GM21367 (cell line): ENCODE data around the gene ERI3.

Experiments used
- ATAC-seq: cut with Tn5 transposase; IDR thresholded peaks from one replicate; pipeline ENCODE4 v1.9.1; 2021; ENCODE audit not compliant: unreplicated experiment

The ERI3 gene

GRCh38 chr1:44263568-44264450 lies 91.2 kb downstream of the ERI3 start:
- no peak for ATAC-seq

- ATAC-seq, result no peak
These were observed 92.1 kb downstream of the ERI3 start for GRCh38 chr1:44262816-44263567.

- ATAC-seq, result no peak
These were observed 92.6 kb downstream of the ERI3 start for GRCh38 chr1:44262414-44262813.

- no peak for ATAC-seq
These were observed 93.1 kb downstream of the ERI3 start for GRCh38 chr1:44261962-44262361.

GRCh38 chr1:44261171-44261817 lies 93.8 kb downstream of the ERI3 start:
- ATAC-seq, result no peak

GRCh38 chr1:44260792-44261170 lies 94.3 kb downstream of the ERI3 start:
- ATAC-seq, result no peak

- ATAC-seq, result no peak
These were observed 96.0 kb downstream of the ERI3 start for GRCh38 chr1:44259090-44259489.

- ATAC-seq, result no peak
These were observed 98.1 kb downstream of the ERI3 start for GRCh38 chr1:44256762-44257554.

GRCh38 chr1:44254392-44254910 lies 100.6 kb downstream of the ERI3 start:
- no peak for ATAC-seq

- ATAC-seq, result no peak
These were observed 102.9 kb downstream of the ERI3 start for GRCh38 chr1:44251989-44252671.

GRCh38 chr1:44251486-44251885 lies 103.6 kb downstream of the ERI3 start:
- ATAC-seq, result no peak

- no peak for ATAC-seq
These were observed 104.8 kb downstream of the ERI3 start for GRCh38 chr1:44250068-44250781.

GRCh38 chr1:44249543-44249942 lies 105.5 kb downstream of the ERI3 start:
- no peak for ATAC-seq

- ATAC-seq, result no peak
These were observed 108.3 kb downstream of the ERI3 start for GRCh38 chr1:44246806-44247205.

GRCh38 chr1:44244986-44245385 lies 110.1 kb downstream of the ERI3 start:
- ATAC-seq, result no peak

- ATAC-seq, result no peak
These were observed 111.1 kb downstream of the ERI3 start for GRCh38 chr1:44243782-44244495.

GRCh38 chr1:44242746-44243145 lies 112.3 kb downstream of the ERI3 start:
- ATAC-seq, result no peak

GRCh38 chr1:44240802-44241671 lies 114.0 kb downstream of the ERI3 start:
- ATAC-seq, result no peak
